SK-N-SH (cell line): ENCODE data around the gene E4F1. TPM values are rescaled to one million over a fixed set of nuclear protein-coding genes. Genes with fewer than 3 reads are reported as not detected.

Experiments used
- CTCF ChIA-PET: fragments of 300-600, 350-600 bp; formaldehyde crosslinking; extraction: SDS; loops from one replicate; lab custom pipeline; 2021; lab: Yijun Ruan, JAX
- POLR2A ChIA-PET: fragments of 350-600 bp; sonication (Branson Sonifier 250); formaldehyde crosslinking; extraction: SDS; loops from one replicate; lab custom pipeline; 2020; ENCODE audit warnings: antibody characterized with exemption, inconsistent platforms; lab: Yijun Ruan, JAX
- DNase-seq: peaks from one replicate; pipeline ENCODE4 v3.0.0; 2012
- H2AFZ ChIP-seq: fragments of 200-600 bp; sonication (generic); 2 replicates; pipeline ENCODE4 v1.8.1; 2016; ENCODE audit warnings: antibody characterized with exemption, mild to moderate bottlenecking, low read depth
- H3F3A ChIP-seq: fragments of 200-600 bp; sonication (generic); replicated peaks from 2 replicates; pipeline ENCODE3; 2016; ENCODE audit warnings: antibody characterized with exemption, mild to moderate bottlenecking; ENCODE audit not compliant: insufficient read depth
- H3K27ac ChIP-seq, 2 experiments: fragments of 200-500 bp in 1 of 2; fragments of 200-600 bp in 1 of 2; sonication (Bioruptor generic) in 1 of 2; sonication (generic), shearing (Covaris generic) in 1 of 2; 2 replicates each; pipeline versions ENCODE4 v1.5.1 to v1.6.1; 2014 to 2016; ENCODE audit warnings: low read depth in 2 of 2, inconsistent platforms in 1 of 2, low read length in 1 of 2, mild to moderate bottlenecking in 1 of 2, mixed read lengths in 1 of 2
- H3K27me3 ChIP-seq: fragments of 200-600 bp; sonication (generic), shearing (Covaris generic); 2 replicates; pipeline ENCODE4 v1.6.1; 2016; ENCODE audit warnings: mixed run types; ENCODE audit not compliant: insufficient read depth
- H3K36me3 ChIP-seq, 2 experiments: fragments of 200-500 bp in 1 of 2; fragments of 200-600 bp in 1 of 2; sonication (Bioruptor generic) in 1 of 2; sonication (generic) in 1 of 2; replicated peaks in 1 of 2; 2 replicates each; pipeline versions ENCODE3 to v1.5.1; 2014 to 2016; ENCODE audit warnings: low read length in 1 of 2, mild to moderate bottlenecking in 1 of 2; ENCODE audit not compliant: insufficient read depth in 2 of 2, control insufficient read depth in 1 of 2
- H3K4me1 ChIP-seq, 2 experiments: fragments of 200-500 bp in 1 of 2; fragments of 200-600 bp in 1 of 2; sonication (Bioruptor generic) in 1 of 2; sonication (generic), shearing (Covaris generic) in 1 of 2; 2 replicates each; pipeline versions ENCODE4 v1.5.1 to v1.6.1; 2014 to 2016; ENCODE audit warnings: low read depth in 1 of 2, low read length in 1 of 2, mixed run types in 1 of 2; ENCODE audit not compliant: insufficient read depth in 2 of 2, control insufficient read depth in 1 of 2
- H3K4me2 ChIP-seq: fragments of 200-600 bp; sonication (generic), shearing (Covaris generic); 2 replicates; pipeline ENCODE4 v1.6.1; 2017; ENCODE audit warnings: mixed run types
- H3K4me3 ChIP-seq, 2 experiments: fragments of 200-500 bp in 1 of 2; fragments of 200-600 bp in 1 of 2; sonication (Bioruptor generic) in 1 of 2; sonication (generic), shearing (Covaris generic) in 1 of 2; 2 replicates each; pipeline versions ENCODE4 v1.5.1 to v1.8.1; 2014 to 2016; ENCODE audit warnings: low read depth in 2 of 2, inconsistent platforms in 1 of 2, low read length in 1 of 2, mild to moderate bottlenecking in 1 of 2, mixed read lengths in 1 of 2, moderate library complexity in 1 of 2
- H3K79me2 ChIP-seq: fragments of 200-600 bp; sonication (generic); 2 replicates; pipeline ENCODE4 v1.8.1; 2017; ENCODE audit warnings: mild to moderate bottlenecking; ENCODE audit not compliant: insufficient read depth
- H3K9ac ChIP-seq: fragments of 200-600 bp; sonication (generic); 2 replicates; pipeline ENCODE4 v1.6.1; 2017; ENCODE audit warnings: mixed run types
- H3K9me2 ChIP-seq: fragments of 200-600 bp; sonication (generic); 2 replicates; pipeline ENCODE4 v1.6.1; 2017; ENCODE audit warnings: mixed run types
- H3K9me3 ChIP-seq: fragments of 200-600 bp; sonication (generic); 2 replicates; pipeline ENCODE4 v1.6.1; 2017; ENCODE audit warnings: mixed run types, mild to moderate bottlenecking, moderate library complexity
- H4K20me1 ChIP-seq: fragments of 200-600 bp; sonication (generic); 2 replicates; pipeline ENCODE4 v1.6.1; 2017; ENCODE audit warnings: mild to moderate bottlenecking, mixed run types; ENCODE audit not compliant: insufficient read depth
- EP300 ChIP-seq, 2 experiments: IDR thresholded peaks; 2 replicates each; pipeline versions ENCODE4 v1.4.0 to v1.6.1; 2012; ENCODE audit warnings: borderline replicate concordance in 1 of 2, low read depth in 1 of 2, low read length in 1 of 2
- GATA2 ChIP-seq: sonication (generic); formaldehyde crosslinking; IDR thresholded peaks from 2 replicates; pipeline ENCODE4 v1.5.0; 2020; ENCODE audit warnings: mild to moderate bottlenecking, missing genetic modification reagents
- POLR2AphosphoS5 ChIP-seq: IDR thresholded peaks from 2 replicates; pipeline ENCODE4 v1.6.1; 2012; ENCODE audit warnings: low read depth, low read length
- RCOR1 ChIP-seq: fragments of 150-350 bp; IDR thresholded peaks from 2 replicates; pipeline ENCODE4 v1.6.1; 2017; ENCODE audit warnings: antibody characterized with exemption, low read length
- RFX5 ChIP-seq: IDR thresholded peaks from 2 replicates; pipeline ENCODE4 v1.6.1; 2012; ENCODE audit warnings: mild to moderate bottlenecking, improper control_type of control experiment, low read length
- RXRA ChIP-seq: IDR thresholded peaks from 2 replicates; pipeline ENCODE4 v1.4.0; 2012; ENCODE audit warnings: low read depth, mild to moderate bottlenecking, borderline replicate concordance
- TAF1 ChIP-seq: IDR thresholded peaks from 2 replicates; pipeline ENCODE4 v1.6.1; 2012; ENCODE audit warnings: low read depth, mild to moderate bottlenecking, low read length, moderate library complexity, borderline replicate concordance
- WGBS: methylation state at CpG from one replicate; pipeline ENCODE4 v1.1.6; 2017; ENCODE audit warnings: low lambda C conversion rate; 5-methylcytosine and 5-hydroxymethylcytosine counted together
- polyA plus RNA-seq, 3 experiments: library from polyadenylated mRNA; depleted of rRNA; stranded (reverse); fragments of >200 nt; gene quantifications; 2 replicates each; pipeline ENCODE4 v1.2.3, GENCODE V29; 2012
- TF ChIP-seq, protein P1 (sequence below): fragments of 150-350 bp; IDR thresholded peaks from 2 replicates; pipeline ENCODE4 v1.6.1; 2017; ENCODE audit warnings: antibody characterized with exemption, low read length, low read depth, borderline replicate concordance
- TF ChIP-seq, protein P2 (sequence below): fragments of 200-600 bp; sonication (generic); IDR thresholded peaks from 2 replicates; pipeline ENCODE4 v1.6.1; 2017; ENCODE audit warnings: antibody characterized with exemption, mild to moderate bottlenecking, moderate library complexity

Gene E4F1
- polyA plus RNA-seq, 1 of the 3 experiments (the other 2 are of a cell fraction): 33.0 TPM

DNA sequence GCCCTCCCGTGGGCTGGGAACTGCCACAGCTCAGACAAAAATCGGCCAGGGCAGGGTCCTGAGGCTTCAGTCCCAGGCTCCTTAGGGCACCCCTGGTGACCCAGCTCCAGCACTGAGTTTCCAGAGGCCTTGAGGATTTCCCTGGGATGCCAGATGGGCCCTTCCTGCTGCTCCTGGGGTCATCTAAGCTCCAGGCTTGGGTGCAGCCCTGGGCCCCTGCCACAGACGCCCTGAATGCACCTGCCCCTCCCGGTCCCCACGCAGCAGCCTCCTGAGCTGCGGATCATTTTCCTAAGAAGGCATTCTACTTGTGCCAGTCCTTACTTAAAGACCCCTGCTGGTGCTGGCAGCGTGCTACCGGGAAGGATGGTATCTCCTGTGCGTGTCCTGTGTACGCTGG, 50.5 kb downstream of the E4F1 start (continued):
- TF ChIP-seq, protein P1, sequence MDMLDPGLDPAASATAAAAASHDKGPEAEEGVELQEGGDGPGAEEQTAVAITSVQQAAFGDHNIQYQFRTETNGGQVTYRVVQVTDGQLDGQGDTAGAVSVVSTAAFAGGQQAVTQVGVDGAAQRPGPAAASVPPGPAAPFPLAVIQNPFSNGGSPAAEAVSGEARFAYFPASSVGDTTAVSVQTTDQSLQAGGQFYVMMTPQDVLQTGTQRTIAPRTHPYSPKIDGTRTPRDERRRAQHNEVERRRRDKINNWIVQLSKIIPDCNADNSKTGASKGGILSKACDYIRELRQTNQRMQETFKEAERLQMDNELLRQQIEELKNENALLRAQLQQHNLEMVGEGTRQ: no peak
- no peak for TF ChIP-seq TAF1

DNA sequence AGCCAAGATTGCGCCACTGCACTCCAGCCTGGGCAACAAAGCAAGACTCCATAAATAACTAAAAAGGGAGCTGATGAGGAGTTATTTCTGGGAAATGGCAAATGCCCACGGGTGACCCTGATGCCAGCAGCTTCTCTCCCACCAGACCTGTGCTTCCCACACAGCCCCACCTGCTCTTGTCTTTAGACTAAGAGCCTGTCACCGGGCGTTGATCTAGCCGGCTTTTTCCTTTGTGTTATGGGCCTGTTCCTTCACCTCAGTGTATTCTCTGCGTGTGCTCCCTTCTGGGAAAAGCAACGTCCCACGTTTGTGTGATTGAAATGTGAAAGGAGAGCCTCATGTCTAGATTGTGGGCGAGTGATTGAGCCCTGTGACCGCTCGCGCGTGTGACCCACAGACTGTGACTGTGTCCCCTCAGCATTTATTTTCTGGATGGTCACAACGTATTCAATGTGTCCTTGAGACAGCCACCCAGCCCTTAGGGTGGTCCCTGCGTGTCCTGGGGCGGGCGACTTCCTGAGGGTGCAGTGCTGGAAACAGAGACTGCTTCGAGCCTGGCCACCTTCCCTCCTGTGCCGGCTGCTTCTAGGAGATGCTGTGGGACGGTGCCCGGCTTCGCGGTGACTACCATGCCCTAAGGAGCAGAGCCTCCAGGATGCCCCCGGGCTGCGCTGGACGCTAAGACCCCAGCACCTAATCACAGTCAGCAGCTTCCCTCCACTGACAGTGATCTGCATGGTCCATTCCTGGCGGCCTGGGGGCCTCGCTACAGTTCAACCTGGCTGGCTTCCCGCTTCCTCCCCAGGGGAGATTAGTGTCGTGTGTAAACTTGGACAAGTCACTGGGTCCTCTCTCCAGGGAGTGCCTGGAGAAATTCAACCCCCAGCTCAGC, 52.3 kb downstream of the E4F1 start:
- Histone ChIP-seq H2AFZ (no peak overlapping the region), H3K27ac (no peak overlapping the region), H4K20me1 (0 out of 2 replicates have a peak, but pooled peaks cover 4% of the 10 kb centered on the region), H3K4me3 (no peak overlapping the region), H3K36me3 (peaks cover 0 to 6% of the 10 kb centered on the region in 2 experiments), H3F3A (peaks cover 4% of the 10 kb centered on the region), H3K4me1 (peaks cover 0 to 1% of the 10 kb centered on the region in 2 experiments; a peak in 1 of 4 replicates), H3K27me3 (no peaks in the 10 kb centered on the region), H3K9me3 (no peaks in the 10 kb centered on the region), H3K79me2 (peaks cover 10% of the 10 kb centered on the region; the same call in 1 of the 2 replicates), H3K4me2 (no peak overlapping the region), H3K9me2 (no peaks in the 10 kb centered on the region), H3K9ac (no peak overlapping the region)
- POLR2A ChIA-PET: no interaction called here
- 97% methylated on average over 16 of the region's 30 CpGs for WGBS
- CTCF ChIA-PET: interaction anchor here (0.9 to 1.3 kb wide), 3 partner anchors 43 to 81 kb away, joined by 4 to 6 read pairs (median 4); partner anchors contain the start of gene ABCA3
- no peak for DNase-seq
- TF ChIP-seq RCOR1 (no peak), POLR2AphosphoS5 (no peak), EP300 (IDR thresholded peaks at IDR 0.05; ENCODE audit: borderline replicate concordance in 1 of 2, low read depth in 1 of 2, low read length in 1 of 2) (no peak), GATA2 (CRISPR knock-in tag) (no peak), RXRA (no peak), RFX5 (no peak)

DNA sequence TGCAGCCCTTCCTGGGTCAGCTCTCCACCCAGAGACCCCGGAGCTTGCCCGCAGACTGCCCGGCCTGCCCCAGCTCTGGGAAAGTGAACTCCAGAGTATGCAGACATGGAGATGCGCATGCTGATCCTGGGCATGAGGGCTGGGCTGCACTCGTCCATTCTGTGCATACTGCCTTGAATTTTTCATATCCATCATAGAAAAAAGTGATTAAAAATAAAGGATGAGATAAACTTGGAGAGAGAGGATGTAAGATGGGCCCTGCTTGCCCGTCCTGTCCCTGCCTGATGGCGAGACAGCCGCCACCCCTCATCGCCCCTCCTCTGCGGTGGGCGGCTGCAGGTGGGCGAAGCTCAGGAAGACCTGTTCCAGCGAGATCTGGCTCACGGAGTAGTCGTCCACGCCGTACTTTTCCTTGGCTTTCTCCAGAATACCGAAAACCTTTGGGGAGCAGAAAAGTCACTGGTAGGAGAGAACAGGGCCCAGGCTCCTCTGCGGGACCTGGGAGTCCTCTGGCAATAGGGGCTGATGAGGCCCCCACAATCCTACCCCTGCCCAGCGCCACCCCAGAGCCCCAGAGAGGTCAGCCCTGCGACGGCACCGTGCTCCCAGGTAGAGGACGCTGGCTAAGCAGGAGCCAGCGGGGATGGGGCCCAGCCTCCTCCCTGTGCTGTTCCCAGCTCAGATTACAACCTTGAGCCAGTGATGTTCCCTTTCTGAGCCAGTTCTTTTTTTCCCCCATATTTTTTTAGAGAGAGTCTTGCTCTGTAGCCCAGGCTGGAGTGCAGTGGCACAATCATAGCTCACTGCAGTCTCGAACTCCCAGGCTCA, 53.2 kb downstream of the E4F1 start:
- DNase-seq: no peak
- Histone ChIP-seq H3K27me3 (no peaks in the 10 kb centered on the region), H3F3A (peaks cover 4% of the 10 kb centered on the region), H3K4me1 (no peaks in the 10 kb centered on the region; a peak in 1 of 4 replicates), H3K9me3 (no peaks in the 10 kb centered on the region), H3K9me2 (no peaks in the 10 kb centered on the region), H3K27ac (no peak overlapping the region), H3K4me2 (no peak overlapping the region), H3K4me3 (no peak overlapping the region), H2AFZ (no peak overlapping the region), H3K79me2 (peaks cover 2% of the 10 kb centered on the region; the same call in 1 of the 2 replicates), H4K20me1 (no peaks in the 10 kb centered on the region), H3K36me3 (peaks cover 0 to 9% of the 10 kb centered on the region in 2 experiments), H3K9ac (no peak overlapping the region)
- ChIA-PET CTCF (interaction anchor here (0.9 to 1.0 kb wide), 3 partner anchors 26 to 81 kb away, joined by 3 to 4 read pairs (median 4); no protein-coding TSS in a partner anchor), POLR2A (no interaction called here)
- WGBS: 89% methylated on average over 14 of the region's 26 CpGs
- TF ChIP-seq POLR2AphosphoS5 (no peak), TAF1 (no peak)
- TF ChIP-seq, protein P2, sequence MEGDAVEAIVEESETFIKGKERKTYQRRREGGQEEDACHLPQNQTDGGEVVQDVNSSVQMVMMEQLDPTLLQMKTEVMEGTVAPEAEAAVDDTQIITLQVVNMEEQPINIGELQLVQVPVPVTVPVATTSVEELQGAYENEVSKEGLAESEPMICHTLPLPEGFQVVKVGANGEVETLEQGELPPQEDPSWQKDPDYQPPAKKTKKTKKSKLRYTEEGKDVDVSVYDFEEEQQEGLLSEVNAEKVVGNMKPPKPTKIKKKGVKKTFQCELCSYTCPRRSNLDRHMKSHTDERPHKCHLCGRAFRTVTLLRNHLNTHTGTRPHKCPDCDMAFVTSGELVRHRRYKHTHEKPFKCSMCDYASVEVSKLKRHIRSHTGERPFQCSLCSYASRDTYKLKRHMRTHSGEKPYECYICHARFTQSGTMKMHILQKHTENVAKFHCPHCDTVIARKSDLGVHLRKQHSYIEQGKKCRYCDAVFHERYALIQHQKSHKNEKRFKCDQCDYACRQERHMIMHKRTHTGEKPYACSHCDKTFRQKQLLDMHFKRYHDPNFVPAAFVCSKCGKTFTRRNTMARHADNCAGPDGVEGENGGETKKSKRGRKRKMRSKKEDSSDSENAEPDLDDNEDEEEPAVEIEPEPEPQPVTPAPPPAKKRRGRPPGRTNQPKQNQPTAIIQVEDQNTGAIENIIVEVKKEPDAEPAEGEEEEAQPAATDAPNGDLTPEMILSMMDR: no peak
